GM21737 (cell line): ENCODE measurements around the gene ALPP.
"Not testable (repeated sequence)": the region's sequence is repeated elsewhere in the genome, so short reads cannot be mapped to it uniquely, and the experiment has no call there.

Experiments
- ATAC-seq: cut with Tn5 transposase; IDR thresholded peaks from one replicate; pipeline ENCODE4 v1.9.1; 2021; ENCODE audit warnings: mild to moderate bottlenecking, moderate library complexity; ENCODE audit not compliant: unreplicated experiment

Gene ALPP

DNA sequence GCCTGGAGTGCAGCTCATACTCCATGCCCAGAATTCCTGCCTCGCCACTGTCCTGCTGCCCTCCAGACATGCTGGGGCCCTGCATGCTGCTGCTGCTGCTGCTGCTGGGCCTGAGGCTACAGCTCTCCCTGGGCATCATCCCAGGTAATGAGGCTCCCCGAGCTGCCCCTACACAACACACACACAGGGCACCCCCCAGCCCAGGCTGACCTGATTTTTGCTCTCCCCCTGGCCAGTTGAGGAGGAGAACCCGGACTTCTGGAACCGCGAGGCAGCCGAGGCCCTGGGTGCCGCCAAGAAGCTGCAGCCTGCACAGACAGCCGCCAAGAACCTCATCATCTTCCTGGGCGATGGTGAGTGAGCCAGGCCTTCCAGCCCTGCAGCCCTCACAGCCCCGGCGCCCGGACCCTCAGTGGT, at the start of gene ALPP:
TSS of gene ALPP (plus strand) at position 17 of the 417 bp plus-strand sequence. CDS start at position 69, 52 bp downstream.
- not testable (repeated sequence) for ATAC-seq

- no peak for ATAC-seq
These were observed 48.9 kb upstream of the ALPP start for GRCh38 chr2:232329716-232330067.

DNA sequence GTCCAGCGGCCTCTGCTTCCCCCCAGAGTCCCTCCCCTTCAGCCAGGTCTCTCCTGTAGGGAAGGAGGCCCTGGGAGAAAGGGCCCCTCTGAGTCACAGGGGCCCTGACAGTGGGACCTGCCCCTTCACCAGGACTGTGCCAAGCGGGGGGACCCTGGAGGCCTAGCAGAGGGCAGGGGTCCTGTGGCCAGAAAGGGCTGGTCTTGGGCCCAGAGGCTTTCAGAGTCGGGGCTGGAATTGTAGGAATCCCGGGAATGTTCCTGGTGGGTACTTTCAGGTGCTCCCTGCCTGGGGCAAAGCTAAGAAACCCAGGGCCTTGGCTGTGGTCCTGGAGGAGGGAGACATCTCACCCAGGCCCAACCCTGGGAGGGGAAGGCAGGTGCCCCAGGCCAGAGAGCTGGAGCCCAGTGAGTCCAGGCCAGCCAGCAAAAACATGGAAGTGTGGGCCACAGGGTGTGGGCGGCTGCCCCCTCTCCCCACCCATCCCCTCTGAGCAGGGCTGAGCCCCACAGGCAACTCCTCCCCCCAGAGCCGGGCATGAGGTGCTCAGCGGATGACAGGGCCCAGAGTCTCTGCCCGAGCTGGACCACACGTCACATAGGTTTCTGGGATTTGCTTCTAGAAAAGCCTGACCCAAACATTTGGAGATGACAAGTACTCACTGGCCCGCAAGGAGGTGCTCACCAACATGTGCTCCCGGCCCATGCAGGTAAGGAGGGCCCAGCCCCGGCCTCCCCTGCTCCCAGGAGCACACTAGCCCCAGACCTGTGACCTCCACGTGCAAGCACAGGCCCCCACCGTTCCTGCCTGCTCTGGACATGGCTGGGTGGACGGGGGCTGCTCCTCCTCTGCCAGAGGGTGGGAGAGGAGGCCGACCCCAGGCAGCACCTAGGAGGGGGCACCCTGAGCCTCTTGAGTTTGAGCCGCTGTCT, 48.2 kb upstream of the ALPP start:
- no peak for ATAC-seq

- not testable (repeated sequence) for ATAC-seq
These were observed 47.5 kb upstream of the ALPP start for GRCh38 chr2:232331061-232331460.

DNA sequence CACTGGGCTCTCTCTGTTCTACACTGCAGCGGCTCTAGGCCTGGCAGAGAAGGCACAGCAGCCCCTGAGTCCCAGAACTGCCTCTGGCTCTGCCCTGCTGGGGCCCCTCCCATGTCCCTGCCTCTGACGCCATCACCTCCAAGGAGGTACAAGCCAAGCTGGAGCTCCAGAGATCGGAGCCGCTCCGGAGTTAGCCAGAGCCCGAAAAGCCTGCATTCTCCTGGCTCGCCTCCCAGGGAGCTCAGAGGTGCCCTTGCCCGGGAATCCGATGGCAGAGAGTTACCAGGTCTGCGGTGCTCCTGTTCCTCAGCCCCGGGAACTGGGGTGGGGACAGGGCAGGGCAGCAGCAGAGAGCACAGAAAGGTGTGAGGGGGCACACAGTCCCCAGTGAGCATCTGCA, 46.9 kb upstream of the ALPP start:
- ATAC-seq = not testable (repeated sequence)

GRCh38 chr2:232332244-232332939, 46.2 kb upstream of the ALPP start:
- ATAC-seq = not testable (repeated sequence)

DNA sequence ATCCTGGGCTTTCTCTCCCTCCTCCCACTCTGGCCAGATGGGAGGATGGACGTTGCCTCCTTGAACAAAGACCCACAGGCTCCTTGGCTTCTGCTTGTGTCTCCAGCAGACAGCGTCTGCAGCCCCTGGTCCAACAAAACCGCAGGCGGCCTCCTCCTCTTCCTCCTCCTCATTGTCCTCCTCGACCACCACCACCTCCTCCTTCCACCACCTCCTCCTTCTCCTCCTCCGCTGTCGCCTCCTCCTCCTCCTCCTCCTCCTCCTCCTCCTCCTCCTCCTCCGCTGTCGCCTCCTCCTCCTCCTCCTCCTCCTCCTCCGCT, 45.7 kb upstream of the ALPP start:
- ATAC-seq = no peak

DNA sequence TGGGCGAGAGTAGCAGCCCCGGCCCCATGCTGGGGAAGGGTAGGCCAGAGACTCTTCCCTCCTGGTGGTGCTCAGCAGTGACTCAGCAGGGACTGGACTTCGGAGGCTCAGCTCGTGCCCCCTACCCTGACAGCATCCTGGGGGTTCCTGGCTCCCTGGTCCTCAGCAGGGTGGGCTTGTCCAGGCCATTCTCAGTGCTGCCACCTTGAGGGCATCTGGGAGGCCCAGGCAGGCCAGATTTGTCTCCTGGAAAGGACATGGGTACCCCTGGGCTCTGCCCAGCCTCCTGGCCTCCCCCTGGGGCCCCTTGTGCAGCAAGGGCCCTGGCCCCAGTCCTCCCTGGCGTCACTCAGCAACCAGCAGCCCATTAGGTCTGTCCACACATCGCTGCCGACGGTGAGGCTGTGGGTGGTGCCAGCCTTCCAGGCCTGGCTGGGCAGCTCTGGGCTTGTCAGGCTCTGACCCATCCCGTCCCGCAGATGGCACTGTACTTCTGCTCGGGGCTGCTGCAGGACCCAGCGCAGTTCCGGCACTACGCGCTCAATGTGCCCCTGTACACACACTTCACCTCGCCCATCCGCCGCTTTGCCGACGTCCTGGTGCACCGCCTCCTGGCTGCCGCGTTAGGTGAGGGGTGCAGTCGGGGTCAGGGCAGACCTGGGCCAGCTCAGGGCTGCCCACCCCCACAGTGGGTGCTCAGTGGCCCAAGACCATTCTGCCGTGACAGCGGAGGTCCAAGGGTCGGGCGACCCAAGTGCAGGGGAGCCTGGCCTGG, 45.0 kb upstream of the ALPP start:
- no peak for ATAC-seq

DNA sequence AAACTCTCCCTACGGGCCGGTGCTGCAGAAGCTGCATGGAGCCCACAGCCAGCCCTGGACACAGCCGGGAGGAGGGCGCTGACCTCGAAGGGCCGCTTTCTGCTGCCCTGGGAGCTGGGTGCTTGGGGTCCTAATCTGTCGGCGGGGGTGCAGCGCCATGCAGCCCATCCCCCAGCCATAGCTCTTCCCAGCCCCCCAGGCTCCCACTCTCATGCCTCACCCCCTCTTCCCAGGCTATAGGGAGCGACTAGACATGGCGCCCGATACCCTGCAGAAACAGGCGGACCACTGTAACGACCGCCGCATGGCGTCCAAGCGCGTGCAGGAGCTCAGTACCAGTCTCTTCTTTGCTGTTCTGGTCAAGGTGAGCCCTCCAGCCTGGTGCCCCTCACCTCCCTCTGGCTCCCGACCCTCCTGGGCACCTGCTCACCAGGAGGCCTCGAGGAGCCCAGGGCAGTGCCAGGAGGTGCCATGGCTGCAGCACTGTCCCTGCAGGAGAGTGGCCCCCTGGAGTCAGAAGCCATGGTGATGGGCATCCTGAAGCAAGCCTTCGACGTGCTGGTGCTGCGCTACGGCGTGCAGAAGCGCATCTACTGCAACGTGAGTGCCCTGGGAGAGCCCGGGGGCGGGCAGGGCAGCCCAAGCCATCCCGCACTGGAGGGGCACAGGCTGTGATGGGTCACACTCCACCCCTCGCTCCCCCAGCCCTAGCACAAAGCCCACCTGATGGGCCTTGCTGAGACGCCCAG, 44.2 kb upstream of the ALPP start:
- not testable (repeated sequence) for ATAC-seq

DNA sequence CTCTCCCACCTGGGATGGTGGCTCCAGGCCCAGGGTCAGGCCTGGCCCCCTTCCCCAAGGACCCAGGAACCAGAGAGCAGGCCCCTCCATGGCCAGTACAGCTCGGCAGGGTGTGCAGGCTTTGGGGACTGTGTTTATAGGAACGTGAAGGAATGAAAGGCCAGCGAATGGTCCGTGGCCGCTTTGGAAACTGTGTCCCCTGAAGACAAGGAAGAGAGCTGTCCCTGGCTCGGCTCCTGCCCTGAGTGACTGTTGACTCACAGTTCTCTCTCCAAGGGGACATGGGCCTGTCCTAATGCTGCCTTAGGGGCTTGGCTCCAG, 43.7 kb upstream of the ALPP start:
- not testable (repeated sequence) for ATAC-seq

GRCh38 chr2:232335206-232335858, 43.2 kb upstream of the ALPP start:
- ATAC-seq = not testable (repeated sequence)

GRCh38 chr2:232335859-232336215, 42.7 kb upstream of the ALPP start:
- no peak for ATAC-seq

- no peak for ATAC-seq
These were observed 42.3 kb upstream of the ALPP start for GRCh38 chr2:232336241-232336736.

DNA sequence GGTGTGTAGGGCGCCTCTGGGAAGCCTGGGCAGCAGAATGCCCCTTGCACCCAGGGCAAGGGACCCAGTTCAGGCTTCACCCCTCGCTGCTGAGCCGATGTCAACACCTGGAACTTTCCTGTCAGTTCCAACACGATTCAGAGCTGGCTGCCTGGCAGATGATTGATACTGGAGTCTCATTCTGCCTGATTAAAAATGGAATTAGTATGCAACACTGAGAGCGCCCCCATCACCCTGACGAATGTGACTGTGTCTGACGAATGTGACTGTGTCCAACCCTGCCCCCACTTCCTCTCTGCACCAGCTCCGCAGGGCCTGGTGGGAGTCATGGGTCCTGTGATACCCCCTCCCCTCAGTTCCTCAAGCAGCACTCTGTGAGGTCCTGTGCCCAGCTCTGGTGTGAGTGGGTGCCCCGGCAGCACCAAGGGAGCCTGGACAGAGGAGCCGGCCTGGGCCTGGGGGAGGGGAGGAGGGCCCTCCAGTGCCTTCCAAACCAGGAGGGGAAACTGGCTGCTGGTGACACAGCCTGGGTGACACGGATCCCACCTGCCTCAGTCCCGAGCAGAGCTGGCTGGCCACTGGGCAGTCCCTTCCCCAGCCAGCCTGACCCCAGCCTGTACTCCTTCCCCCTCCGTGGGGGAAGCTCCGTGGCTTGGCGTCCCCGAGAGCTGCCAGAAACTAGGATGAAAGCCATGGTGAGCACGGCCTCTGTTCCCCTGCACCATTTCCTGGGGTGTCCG, 41.4 kb upstream of the ALPP start:
- no peak for ATAC-seq

DNA sequence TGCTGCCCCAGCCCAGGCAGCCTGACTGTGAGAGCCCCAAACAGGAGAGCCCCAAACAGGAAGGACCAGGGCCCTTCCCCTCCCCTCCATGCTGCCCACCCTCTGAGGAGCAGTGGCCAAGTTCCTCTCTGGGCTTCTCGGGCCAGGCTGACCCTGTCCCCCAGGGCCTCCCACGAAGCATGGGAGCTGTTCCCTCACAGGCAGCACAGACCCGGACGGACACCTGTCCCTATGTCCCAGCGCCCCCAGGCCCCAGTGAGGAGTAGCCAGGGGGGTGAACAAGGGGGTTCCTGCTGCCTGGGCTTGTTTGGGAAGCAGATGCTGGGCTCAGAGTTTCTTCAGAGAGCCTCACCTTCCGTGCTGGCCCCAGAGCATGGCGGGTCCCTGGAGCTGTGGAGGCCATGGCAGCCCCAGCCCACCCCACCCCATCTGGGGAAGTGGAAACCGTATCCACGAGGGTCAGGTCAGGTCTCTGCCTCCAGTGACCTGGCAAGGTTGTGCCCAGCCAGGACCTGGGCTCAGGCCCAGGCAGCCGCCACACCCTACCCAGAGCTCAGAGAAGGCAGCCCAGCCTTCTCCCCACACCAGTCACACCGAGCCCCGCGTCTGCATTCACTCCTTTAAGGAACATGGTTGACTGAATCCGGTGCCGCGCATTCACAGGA, 40.3 kb upstream of the ALPP start:
- not testable (repeated sequence) for ATAC-seq

DNA sequence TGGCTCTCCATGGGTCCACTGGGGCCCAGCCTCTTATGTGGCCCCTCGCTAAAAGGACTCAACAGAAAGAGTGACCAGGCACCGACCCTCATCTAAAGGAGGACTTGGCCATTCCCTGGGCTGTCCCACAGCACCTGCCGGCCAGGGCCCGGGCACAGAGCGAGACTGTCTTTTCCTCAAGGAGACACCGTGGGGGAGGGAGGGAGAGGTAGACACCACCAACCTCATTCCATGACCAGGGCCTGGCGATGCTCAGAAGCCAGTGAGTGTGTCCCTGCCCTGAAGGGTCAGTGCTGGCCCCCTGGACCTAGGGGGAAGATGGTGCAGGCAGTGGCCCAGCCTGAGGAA, 39.8 kb upstream of the ALPP start:
- no peak for ATAC-seq

DNA sequence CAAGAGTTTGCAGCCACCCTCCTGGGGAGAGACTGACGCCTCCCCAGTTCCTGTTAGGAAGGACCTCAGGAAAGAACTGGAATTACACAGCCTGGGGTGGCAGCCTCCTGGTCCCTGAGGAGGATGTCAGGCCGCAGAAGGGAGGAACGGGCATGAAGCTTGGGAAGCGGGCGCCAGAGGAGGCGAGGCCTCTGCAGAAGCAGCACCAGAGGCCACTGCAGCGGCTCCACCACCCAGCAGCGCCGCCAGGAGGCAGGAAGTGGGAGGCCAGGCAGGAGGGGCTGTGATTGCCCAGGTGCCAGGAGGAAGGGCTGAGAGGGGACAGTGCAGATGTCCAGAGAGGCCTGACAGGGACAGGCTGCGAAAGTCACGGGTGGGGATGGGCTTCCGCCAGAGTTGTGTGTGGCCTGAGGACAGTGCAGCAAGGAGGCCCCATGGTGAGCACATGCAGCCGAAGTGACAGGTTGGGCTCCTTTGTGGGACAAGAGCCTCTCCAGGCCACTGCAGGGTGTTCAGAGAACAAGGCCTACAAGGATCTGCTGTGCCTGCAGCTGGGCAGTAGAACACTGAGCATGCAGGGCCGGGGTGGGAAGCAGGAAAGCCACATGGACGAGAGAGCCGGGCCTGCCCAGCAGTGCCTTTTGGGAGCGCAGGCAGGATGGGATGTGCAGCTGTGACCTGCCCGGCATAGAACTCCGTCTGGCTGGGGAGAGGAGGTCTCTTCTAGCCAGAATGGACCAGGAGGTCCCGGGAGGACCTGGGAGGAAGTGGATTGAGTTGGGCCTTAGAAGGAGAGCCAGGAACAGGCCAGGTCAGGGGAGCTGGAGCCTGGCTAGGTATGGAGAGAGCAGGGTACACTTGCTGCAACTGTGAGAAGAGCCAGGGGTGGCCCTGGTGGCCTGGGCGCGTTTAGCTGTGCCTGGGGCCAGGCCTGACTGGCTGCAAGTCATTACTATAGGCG, 39.1 kb upstream of the ALPP start:
- no peak for ATAC-seq
